ENCODE data around the gene TUBB.

Gene TUBB

GRCh38 chr6:30719791-30720737 lies at the start of gene TUBB:
Gene TUBB (plus strand): TSS chr6:30720352. CDS start chr6:30720507, 155 bp downstream.
- DNase-seq (ENCODE audit: low spot score) = peak; percentile 99

GRCh38 chr6:30670760-30671527 lies 49.2 kb upstream of the TUBB start:
- no peak for DNase-seq (ENCODE audit: low spot score)

- DNase-seq (ENCODE audit: low spot score) = peak; percentile 86
Observed at GRCh38 chr6:30672445-30673253, 47.5 kb upstream of the TUBB start, which contains the start of gene DHX16. Gene DHX16 (minus strand): TSS chr6:30673006. CDS start chr6:30672841, 165 bp downstream.

- no peak for DNase-seq (ENCODE audit: low spot score)
Observed at GRCh38 chr6:30676660-30677285, 43.4 kb upstream of the TUBB start.

GRCh38 chr6:30678964-30679726 lies 41.0 kb upstream of the TUBB start:
- peak; percentile 74 for DNase-seq (ENCODE audit: low spot score)

- DNase-seq (ENCODE audit: low spot score) = no peak
Observed at GRCh38 chr6:30679765-30680535, 40.2 kb upstream of the TUBB start.

GRCh38 chr6:30681766-30682142 lies 38.4 kb upstream of the TUBB start:
- DNase-seq (ENCODE audit: low spot score) = no peak

- peak; percentile 70 for DNase-seq (ENCODE audit: low spot score)
Observed at GRCh38 chr6:30682143-30683117, 37.7 kb upstream of the TUBB start.

- DNase-seq (ENCODE audit: low spot score) = no peak
Observed at GRCh38 chr6:30683183-30683979, 36.8 kb upstream of the TUBB start.

- no peak for DNase-seq (ENCODE audit: low spot score)
Observed at GRCh38 chr6:30683980-30684338, 36.2 kb upstream of the TUBB start.

GRCh38 chr6:30684386-30685156 lies 35.6 kb upstream of the TUBB start:
- DNase-seq (ENCODE audit: low spot score) = no peak

GRCh38 chr6:30685157-30686008 lies 34.8 kb upstream of the TUBB start:
- DNase-seq (ENCODE audit: low spot score) = no peak

GRCh38 chr6:30686009-30686907 lies 33.9 kb upstream of the TUBB start, which contains the start of gene PPP1R18:
Gene PPP1R18 (minus strand): TSS chr6:30686645. CDS start chr6:30686018, 627 bp downstream.
- DNase-seq (ENCODE audit: low spot score) = peak; percentile 53

GRCh38 chr6:30686908-30687658 lies 33.1 kb upstream of the TUBB start:
- peak; percentile 55 for DNase-seq (ENCODE audit: low spot score)
